DND-41 (cell line): Measurements from ENCODE around the gene PDXP.

Experiments used
- ATAC-seq: fragments of 200-7000 bp; cut with Tn5 transposase; 3 replicates; pipeline ENCODE4 v1.9.1; 2021; ENCODE audit warnings: low read depth; ENCODE audit not compliant: insufficient read depth
- DNase-seq: peaks from one replicate; pipeline ENCODE4 v3.0.0-alpha.2; 2020
- H2AFZ ChIP-seq: 2 replicates; pipeline ENCODE4 v1.6.0; 2012; ENCODE audit warnings: low read depth, low read length
- H3K27ac ChIP-seq: 2 replicates; pipeline ENCODE4 v1.5.1; 2012; ENCODE audit warnings: low read length, inconsistent platforms
- H3K27me3 ChIP-seq: fragments of 200-600 bp; sonication (generic); 2 replicates; pipeline ENCODE4 v1.6.0; 2012; ENCODE audit warnings: low read length, mild to moderate bottlenecking, inconsistent platforms; ENCODE audit not compliant: insufficient read depth, poor library complexity
- H3K36me3 ChIP-seq: 2 replicates; pipeline ENCODE4 v1.5.1; 2012; ENCODE audit warnings: low read length, inconsistent platforms; ENCODE audit not compliant: insufficient read depth
- H3K4me1 ChIP-seq: 2 replicates; pipeline ENCODE4 v1.5.1; 2012; ENCODE audit warnings: mild to moderate bottlenecking, low read length; ENCODE audit not compliant: insufficient read depth
- H3K4me2 ChIP-seq: 2 replicates; pipeline ENCODE4 v1.6.0; 2012; ENCODE audit warnings: mild to moderate bottlenecking, moderate library complexity, low read length, inconsistent platforms; ENCODE audit not compliant: insufficient read depth
- H3K4me3 ChIP-seq, 2 experiments: fragments of 200-600 bp in 1 of 2; shearing (Covaris generic) in 1 of 2; 2 replicates each; pipeline ENCODE4 v1.5.1; 2012 to 2016; ENCODE audit warnings: inconsistent platforms in 2 of 2, low read length in 2 of 2, mild to moderate bottlenecking in 2 of 2, low read depth in 1 of 2, moderate library complexity in 1 of 2
- H3K79me2 ChIP-seq: 2 replicates; pipeline ENCODE4 v1.6.0; 2012; ENCODE audit warnings: low read length, inconsistent platforms; ENCODE audit not compliant: insufficient read depth
- H3K9ac ChIP-seq: 2 replicates; pipeline ENCODE4 v1.6.0; 2012; ENCODE audit warnings: low read depth, mild to moderate bottlenecking, inconsistent platforms, low read length, moderate library complexity
- H3K9me3 ChIP-seq: 2 replicates; pipeline ENCODE4 v1.5.1; 2012; ENCODE audit warnings: low read length, moderate library complexity, mild to moderate bottlenecking, inconsistent platforms; ENCODE audit not compliant: insufficient read depth, severe bottlenecking
- H4K20me1 ChIP-seq: 2 replicates; pipeline ENCODE4 v1.6.0; 2012; ENCODE audit warnings: low read length; ENCODE audit not compliant: insufficient read depth
- EZH2 ChIP-seq: IDR thresholded peaks from 3 replicates; pipeline ENCODE4 v1.6.1; 2012; ENCODE audit warnings: borderline replicate concordance, low read depth, mild to moderate bottlenecking, moderate library complexity, low read length, inconsistent platforms; ENCODE audit not compliant: severe bottlenecking
- TF ChIP-seq, protein P1 (sequence below): IDR thresholded peaks from 2 replicates; pipeline ENCODE4 v1.5.1; 2012; ENCODE audit warnings: borderline replicate concordance, low read length, moderate library complexity, mild to moderate bottlenecking; ENCODE audit not compliant: poor library complexity, severe bottlenecking; ENCODE audit errors: extremely low read depth

PDXP gene

DNA sequence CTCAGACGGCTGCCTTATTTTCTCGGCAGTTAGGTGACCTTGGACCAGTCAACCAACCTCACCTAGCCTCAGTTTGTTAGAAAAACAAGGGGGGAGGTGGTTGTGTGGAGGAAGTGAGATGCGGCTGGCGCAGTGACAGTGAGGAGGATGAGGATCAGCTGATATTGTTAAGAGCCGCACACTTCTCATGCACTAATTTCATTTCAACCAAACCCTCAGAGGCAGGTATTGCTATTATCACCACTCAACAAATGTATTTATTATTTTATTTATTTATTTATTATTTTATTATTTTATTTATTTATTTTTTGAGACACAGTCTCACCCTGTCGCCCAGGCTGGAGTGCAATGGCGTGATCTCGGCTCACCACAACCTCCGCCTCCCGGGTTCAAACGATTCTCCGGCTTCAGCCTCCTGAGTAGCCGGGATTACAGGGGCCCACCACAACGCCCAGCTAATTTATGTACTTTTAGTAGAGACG lies 19.0 kb downstream of the PDXP start:
- H2AFZ ChIP-seq = peak overlapping the region; percentile 90
- peak overlapping the region; percentile 20 to 62; a peak in 3 of 4 replicates for H3K4me3 ChIP-seq
- DNase-seq = peak; percentile 27
- H3K79me2 ChIP-seq = no peaks in the 10 kb centered on the region
- peak overlapping the region; percentile 88 for H3K4me2 ChIP-seq
- H4K20me1 ChIP-seq = no peaks in the 10 kb centered on the region
- H3K27me3 ChIP-seq = no peaks in the 10 kb centered on the region
- H3K4me1 ChIP-seq = peaks cover 33% of the 10 kb centered on the region
- peak overlapping the region; percentile 46 for H3K9ac ChIP-seq
- ATAC-seq = peak; percentile 70
- peak overlapping the region; percentile 88 for H3K27ac ChIP-seq
- H3K36me3 ChIP-seq = no peaks in the 10 kb centered on the region
- TF ChIP-seq, protein P1, sequence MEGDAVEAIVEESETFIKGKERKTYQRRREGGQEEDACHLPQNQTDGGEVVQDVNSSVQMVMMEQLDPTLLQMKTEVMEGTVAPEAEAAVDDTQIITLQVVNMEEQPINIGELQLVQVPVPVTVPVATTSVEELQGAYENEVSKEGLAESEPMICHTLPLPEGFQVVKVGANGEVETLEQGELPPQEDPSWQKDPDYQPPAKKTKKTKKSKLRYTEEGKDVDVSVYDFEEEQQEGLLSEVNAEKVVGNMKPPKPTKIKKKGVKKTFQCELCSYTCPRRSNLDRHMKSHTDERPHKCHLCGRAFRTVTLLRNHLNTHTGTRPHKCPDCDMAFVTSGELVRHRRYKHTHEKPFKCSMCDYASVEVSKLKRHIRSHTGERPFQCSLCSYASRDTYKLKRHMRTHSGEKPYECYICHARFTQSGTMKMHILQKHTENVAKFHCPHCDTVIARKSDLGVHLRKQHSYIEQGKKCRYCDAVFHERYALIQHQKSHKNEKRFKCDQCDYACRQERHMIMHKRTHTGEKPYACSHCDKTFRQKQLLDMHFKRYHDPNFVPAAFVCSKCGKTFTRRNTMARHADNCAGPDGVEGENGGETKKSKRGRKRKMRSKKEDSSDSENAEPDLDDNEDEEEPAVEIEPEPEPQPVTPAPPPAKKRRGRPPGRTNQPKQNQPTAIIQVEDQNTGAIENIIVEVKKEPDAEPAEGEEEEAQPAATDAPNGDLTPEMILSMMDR = no peak
- TF ChIP-seq EZH2 = no peak
- H3K9me3 ChIP-seq = no peaks in the 10 kb centered on the region

DNA sequence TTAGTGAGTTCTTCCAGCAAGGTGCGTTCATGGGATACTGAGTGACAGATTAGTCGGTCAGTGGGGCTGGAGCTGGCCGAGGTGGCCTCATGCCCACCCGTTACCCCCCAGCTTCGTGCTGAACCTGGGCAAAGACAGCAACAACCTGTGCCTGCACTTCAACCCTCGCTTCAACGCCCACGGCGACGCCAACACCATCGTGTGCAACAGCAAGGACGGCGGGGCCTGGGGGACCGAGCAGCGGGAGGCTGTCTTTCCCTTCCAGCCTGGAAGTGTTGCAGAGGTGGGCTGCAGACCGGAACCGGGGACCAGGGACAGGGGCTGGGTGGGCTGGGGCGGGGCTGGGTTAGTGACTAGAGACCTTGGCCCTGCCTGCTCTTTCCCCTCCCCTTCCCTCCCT lies 19.8 kb downstream of the PDXP start:
- ATAC-seq = no peak
- Histone ChIP-seq H3K27me3 (no peaks in the 10 kb centered on the region), H3K4me3 (no peak overlapping the region), H3K4me2 (peak overlapping the region; percentile 88), H3K4me1 (peaks cover 28% of the 10 kb centered on the region), H4K20me1 (no peaks in the 10 kb centered on the region), H2AFZ (no peak overlapping the region), H3K27ac (peak overlapping the region; percentile 45; the same call in 1 of the 2 replicates), H3K36me3 (no peaks in the 10 kb centered on the region), H3K79me2 (no peaks in the 10 kb centered on the region), H3K9me3 (no peaks in the 10 kb centered on the region), H3K9ac (peak overlapping the region; percentile 18; the same call in 1 of the 2 replicates)
- TF ChIP-seq EZH2 = no peak
- DNase-seq = no peak

DNA sequence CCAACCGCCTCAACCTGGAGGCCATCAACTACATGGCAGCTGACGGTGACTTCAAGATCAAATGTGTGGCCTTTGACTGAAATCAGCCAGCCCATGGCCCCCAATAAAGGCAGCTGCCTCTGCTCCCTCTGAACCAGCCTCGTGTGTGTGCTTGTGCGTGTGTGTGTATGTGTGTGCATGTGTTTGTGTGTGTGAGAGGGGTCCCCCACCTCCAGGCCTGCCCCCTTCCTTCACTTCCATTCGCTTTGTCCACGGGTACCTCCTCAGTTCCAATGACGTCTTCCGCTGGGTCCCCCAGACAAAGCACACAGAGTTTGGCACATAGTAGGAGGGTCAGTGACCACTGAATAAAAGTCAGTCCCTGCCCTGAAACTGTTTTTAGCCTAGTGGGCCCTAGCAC lies 21.1 kb downstream of the PDXP start:
- Histone ChIP-seq H3K27me3 (no peaks in the 10 kb centered on the region), H3K36me3 (no peaks in the 10 kb centered on the region), H3K9me3 (no peaks in the 10 kb centered on the region), H3K27ac (no peak overlapping the region), H3K4me3 (no peak overlapping the region), H3K4me2 (no peak overlapping the region), H3K79me2 (no peaks in the 10 kb centered on the region), H3K9ac (no peak overlapping the region), H4K20me1 (no peaks in the 10 kb centered on the region), H3K4me1 (peaks cover 28% of the 10 kb centered on the region), H2AFZ (no peak overlapping the region)
- TF ChIP-seq, protein P1 = no peak
- TF ChIP-seq EZH2 = no peak
- no peak for DNase-seq
- no peak for ATAC-seq

DNA sequence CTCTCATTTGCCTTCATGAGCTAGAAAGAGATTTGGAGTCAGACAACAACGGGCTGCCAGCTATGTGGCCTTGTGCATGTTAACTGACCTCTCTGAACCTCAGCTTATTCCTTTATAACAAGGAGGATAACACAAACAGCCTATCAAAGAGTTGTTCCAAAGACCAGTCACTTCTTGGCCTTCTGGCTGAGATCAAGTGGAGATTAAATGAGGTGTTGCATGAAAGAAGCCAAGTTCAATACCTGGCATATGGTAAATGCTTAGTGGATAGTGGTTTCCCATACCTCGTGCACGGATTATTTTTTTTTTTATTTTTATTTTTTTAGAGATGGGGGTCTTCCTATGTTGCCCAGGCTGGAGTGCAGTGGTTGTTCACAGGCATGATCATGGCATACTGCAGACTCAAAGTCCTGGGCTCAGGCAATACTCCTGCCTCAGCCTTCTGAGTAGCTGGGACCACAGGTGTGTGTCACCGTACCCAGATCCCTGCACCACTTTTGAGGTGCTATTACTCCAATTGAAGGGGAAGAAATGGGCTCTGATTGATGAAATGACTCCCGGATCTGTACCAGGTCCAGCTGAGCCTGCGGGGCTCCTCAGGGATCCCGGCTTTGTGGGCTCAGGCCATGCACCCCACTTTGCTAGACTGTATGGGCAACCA lies 21.8 kb downstream of the PDXP start:
- Histone ChIP-seq H3K9me3 (no peaks in the 10 kb centered on the region), H3K4me2 (no peak overlapping the region), H3K27me3 (no peaks in the 10 kb centered on the region), H4K20me1 (no peaks in the 10 kb centered on the region), H3K9ac (no peak overlapping the region), H3K79me2 (no peaks in the 10 kb centered on the region), H2AFZ (no peak overlapping the region), H3K27ac (no peak overlapping the region), H3K4me1 (peaks cover 28% of the 10 kb centered on the region), H3K36me3 (no peaks in the 10 kb centered on the region), H3K4me3 (no peak overlapping the region)
- ATAC-seq (no peak), DNase-seq (no peak)
- TF ChIP-seq EZH2 = no peak
- TF ChIP-seq, protein P1 = no peak
